Muscle of leg (tissue), 16 donors: Measurements from ENCODE around the gene ALDH1A1. TPM values are rescaled to one million over a fixed set of nuclear protein-coding genes. Genes with fewer than 3 reads are reported as not detected.
A peak's percentile ranks its signal among the peaks of the same experiment; 100 is the strongest.

Source experiments
- DNase-seq: peaks from one replicate; pipeline ENCODE4 v3.0.0; 2013
- H3K27ac ChIP-seq: one replicate; pipeline ENCODE4 v1.5.1; 2013; ENCODE audit warnings: mild to moderate bottlenecking, low read length, control low read depth
- H3K27me3 ChIP-seq: one replicate; pipeline ENCODE4 v1.6.1; 2013; ENCODE audit warnings: low read length; ENCODE audit not compliant: control insufficient read depth, insufficient read depth
- H3K36me3 ChIP-seq: one replicate; pipeline ENCODE4 v1.6.1; 2013; ENCODE audit warnings: low read length; ENCODE audit not compliant: control insufficient read depth, insufficient read depth
- H3K4me1 ChIP-seq: one replicate; pipeline ENCODE4 v1.6.1; 2013; ENCODE audit warnings: low read length; ENCODE audit not compliant: control insufficient read depth, insufficient read depth
- H3K4me3 ChIP-seq: one replicate; pipeline ENCODE4 v1.5.1; 2013; ENCODE audit warnings: low read length, control low read depth
- H3K9me3 ChIP-seq: replicated peaks from 2 replicates; pipeline ENCODE4 v1.6.1; 2013; ENCODE audit warnings: low read depth, low read length; ENCODE audit not compliant: control insufficient read depth
- WGBS: methylation state at CpG from one replicate; pipeline ENCODE4 v1.1.5; 2013; ENCODE audit warnings: missing lambda C conversion rate; ENCODE audit not compliant: insufficient coverage; 5-methylcytosine and 5-hydroxymethylcytosine counted together
- long read RNA-seq, 11 donors: transcript quantifications; one replicate each; lab custom pipeline, GENCODE V29; 2026
- polyA plus RNA-seq, 8 donors: library from polyadenylated mRNA; unstranded; fragments of 120-200 nt; gene quantifications; one replicate each; pipeline versions ENCODE4 v1.2.1 to v1.2.3, GENCODE V29; 2013; ENCODE audit warnings: inconsistent platforms in 1 of 8, low replicate concordance in 1 of 8; ENCODE audit not compliant: insufficient read length in 8 of 8, insufficient read depth in 1 of 8
- total RNA-seq: library from RNA; stranded (reverse); fragments of 120-200 nt; gene quantifications from one replicate; pipeline ENCODE4 v1.2.4, GENCODE V29; 2013

The ALDH1A1 gene
- total RNA-seq (24.5 TPM), polyA plus RNA-seq (10 to 100 TPM; 16.7 to 38.0 (median 32.3) TPM)
- long read RNA-seq, donor 1, partial matches to known transcripts: 0 of 3 reads
- long read RNA-seq, donor 1, other reads (novel, unspliced or antisense): 0 of 3 reads
- long read RNA-seq, donor 2, partial matches to known transcripts: 0 of 1 reads
- long read RNA-seq, donor 2, other reads (novel, unspliced or antisense): 0 of 1 reads
- long read RNA-seq, donor 3, transcript ALDH1A1-201 (13 exons, 2,107 nt): major isoform, 11 of 12 reads
- long read RNA-seq, donor 3, partial matches to known transcripts: 0 of 12 reads
- long read RNA-seq, donor 3, other reads (novel, unspliced or antisense): 0 of 12 reads
- long read RNA-seq, donor 4, partial matches to known transcripts: 0 of 3 reads
- long read RNA-seq, donor 4, other reads (novel, unspliced or antisense): 0 of 3 reads
- long read RNA-seq, donor 5, transcript ALDH1A1-201 (13 exons, 2,107 nt): major isoform, 30 of 37 reads
- long read RNA-seq, donor 5, partial matches to known transcripts: 7 of 37 reads
- long read RNA-seq, donor 5, other reads (novel, unspliced or antisense): 0 of 37 reads
- long read RNA-seq, donor 6, transcript ALDH1A1-201 (13 exons, 2,107 nt): major isoform, 9 of 9 reads
- long read RNA-seq, donor 6, partial matches to known transcripts: 0 of 9 reads
- long read RNA-seq, donor 6, other reads (novel, unspliced or antisense): 0 of 9 reads
- long read RNA-seq, donor 7, transcript ALDH1A1-201 (13 exons, 2,107 nt): major isoform, 8 of 8 reads
- long read RNA-seq, donor 7, partial matches to known transcripts: 0 of 8 reads
- long read RNA-seq, donor 7, other reads (novel, unspliced or antisense): 0 of 8 reads
- long read RNA-seq, donor 8, transcript ALDH1A1-201 (13 exons, 2,107 nt): major isoform, 11 of 11 reads
- long read RNA-seq, donor 8, partial matches to known transcripts: 0 of 11 reads
- long read RNA-seq, donor 8, other reads (novel, unspliced or antisense): 0 of 11 reads
- long read RNA-seq, donor 9, transcript ALDH1A1-201 (13 exons, 2,107 nt): major isoform, 6 of 13 reads
- long read RNA-seq, donor 9, partial matches to known transcripts: 7 of 13 reads
- long read RNA-seq, donor 9, other reads (novel, unspliced or antisense): 0 of 13 reads
- long read RNA-seq, donor 10, transcript ALDH1A1-201 (13 exons, 2,107 nt): major isoform, 7 of 8 reads
- long read RNA-seq, donor 10, partial matches to known transcripts: 0 of 8 reads
- long read RNA-seq, donor 10, other reads (novel, unspliced or antisense): 0 of 8 reads
- long read RNA-seq, donor 11, partial matches to known transcripts: 0 of 6 reads
- long read RNA-seq, donor 11, other reads (novel, unspliced or antisense): 0 of 6 reads

DNA sequence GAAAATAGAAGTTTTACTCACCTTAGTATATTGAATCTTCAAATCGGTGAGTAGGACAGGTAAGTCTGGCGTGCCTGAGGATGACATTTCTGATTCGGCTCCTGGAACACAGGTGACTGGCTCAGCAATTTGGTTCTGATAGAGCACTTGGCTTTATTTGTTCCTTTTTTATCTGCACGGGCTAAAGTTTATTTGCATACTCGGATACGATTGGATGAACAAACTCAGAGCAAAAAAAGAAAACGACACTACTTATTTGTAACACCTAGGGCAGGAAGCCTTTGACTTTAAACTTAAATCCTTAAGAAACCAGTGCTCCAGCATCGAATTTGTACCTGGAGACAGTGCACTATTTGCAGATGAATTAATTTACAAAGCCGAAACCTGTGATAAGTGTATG lies at the start of gene ALDH1A1:
TSS of gene ALDH1A1 (minus strand) at position 140 of the 400 bp plus-strand sequence. CDS start at position 87, 53 bp downstream.
- H3K36me3 ChIP-seq: no peaks in the 10 kb centered on the region
- H3K9me3 ChIP-seq: no peaks in the 10 kb centered on the region
- H3K27me3 ChIP-seq: no peaks in the 10 kb centered on the region
- no CpG with 5 or more reads among the region's 9 CpGs for WGBS
- DNase-seq: no peak
- H3K4me3 ChIP-seq: peak within 1 kb of the TSS; percentile 32
- H3K4me1 ChIP-seq: peaks cover 24% of the 10 kb centered on the region
- H3K27ac ChIP-seq: peak within 1 kb of the TSS; percentile 18

GRCh38 chr9:73001860-73002259 lies 49.0 kb upstream of the ALDH1A1 start:
- H3K27me3 ChIP-seq: no peaks in the 10 kb centered on the region
- H3K9me3 ChIP-seq: no peaks in the 10 kb centered on the region
- WGBS: no CpG with 5 or more reads among the region's 3 CpGs
- H3K36me3 ChIP-seq: no peaks in the 10 kb centered on the region
- H3K27ac ChIP-seq: no peak overlapping the region
- H3K4me3 ChIP-seq: no peak overlapping the region
- no peaks in the 10 kb centered on the region for H3K4me1 ChIP-seq
- no peak for DNase-seq

GRCh38 chr9:72998363-72998762 lies 45.5 kb upstream of the ALDH1A1 start:
- no peak for DNase-seq
- no peak overlapping the region for H3K4me3 ChIP-seq
- no peaks in the 10 kb centered on the region for H3K4me1 ChIP-seq
- no CpG with 5 or more reads among the region's 4 CpGs for WGBS
- no peaks in the 10 kb centered on the region for H3K9me3 ChIP-seq
- H3K36me3 ChIP-seq: no peaks in the 10 kb centered on the region
- no peaks in the 10 kb centered on the region for H3K27me3 ChIP-seq
- H3K27ac ChIP-seq: no peak overlapping the region

- 66% methylated on average over 5 of the region's 9 CpGs for WGBS
- no peaks in the 10 kb centered on the region for H3K9me3 ChIP-seq
- no peak for DNase-seq
- no peaks in the 10 kb centered on the region for H3K36me3 ChIP-seq
- H3K27ac ChIP-seq: no peak overlapping the region
- H3K4me1 ChIP-seq: no peaks in the 10 kb centered on the region
- no peak overlapping the region for H3K4me3 ChIP-seq
- no peaks in the 10 kb centered on the region for H3K27me3 ChIP-seq
Measured at GRCh38 chr9:72997387-72997995, 44.6 kb upstream of the ALDH1A1 start.

DNA sequence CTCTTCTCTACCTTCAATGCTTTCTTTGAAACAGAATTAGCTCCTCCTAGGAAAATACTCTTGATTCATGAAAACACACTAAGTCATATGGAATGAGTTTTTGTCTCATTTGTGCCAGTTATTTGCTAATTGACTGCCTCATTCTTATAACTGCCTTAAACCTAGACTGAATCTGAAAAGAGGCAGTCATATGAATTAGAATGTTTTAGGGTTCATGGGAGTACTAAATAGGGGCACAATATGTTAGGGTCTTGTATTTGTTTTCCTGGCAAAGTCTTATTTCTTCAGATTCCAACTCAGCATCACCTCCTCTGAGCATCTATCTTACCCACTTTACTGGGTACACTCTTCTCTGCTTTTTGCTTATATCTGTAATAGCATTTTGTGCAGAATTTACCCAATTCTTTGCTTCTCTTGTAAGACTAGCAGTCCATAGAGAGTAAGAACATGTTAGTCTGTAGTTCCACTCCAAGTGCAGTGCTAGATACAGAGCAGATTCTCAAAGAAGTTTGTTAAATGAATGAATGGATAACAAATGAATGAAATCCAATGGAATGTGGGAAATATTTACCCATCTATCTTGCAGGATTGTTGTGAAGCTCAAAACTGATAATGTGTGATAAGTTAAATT lies 43.9 kb upstream of the ALDH1A1 start:
- H3K9me3 ChIP-seq: no peaks in the 10 kb centered on the region
- H3K4me3 ChIP-seq: no peak overlapping the region
- H3K27me3 ChIP-seq: no peaks in the 10 kb centered on the region
- no peaks in the 10 kb centered on the region for H3K36me3 ChIP-seq
- no peak overlapping the region for H3K27ac ChIP-seq
- no peak for DNase-seq
- H3K4me1 ChIP-seq: no peaks in the 10 kb centered on the region

DNA sequence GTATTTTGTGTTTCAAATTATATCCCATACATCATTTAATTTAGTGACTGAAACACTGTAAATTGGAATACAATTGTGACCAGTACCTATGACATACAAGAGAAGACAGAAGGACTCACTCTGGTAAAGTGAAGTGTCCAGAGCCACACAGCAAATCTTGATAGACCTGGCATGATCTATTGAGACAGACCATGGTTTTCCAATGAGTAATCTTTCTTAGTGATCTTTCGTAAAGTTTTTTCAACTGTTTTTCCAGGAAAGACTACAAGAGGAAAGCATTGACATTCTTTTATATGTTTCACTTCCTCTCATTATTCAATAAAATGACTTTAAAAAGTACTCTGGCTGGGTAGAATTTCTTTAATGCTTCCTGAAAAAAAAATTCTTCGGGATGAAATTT lies 43.3 kb upstream of the ALDH1A1 start:
- Histone ChIP-seq H3K36me3 (no peaks in the 10 kb centered on the region), H3K27ac (no peak overlapping the region), H3K4me3 (no peak overlapping the region), H3K27me3 (no peaks in the 10 kb centered on the region), H3K9me3 (no peaks in the 10 kb centered on the region), H3K4me1 (no peaks in the 10 kb centered on the region)
- WGBS: no CpG with 5 or more reads among the region's 2 CpGs
- no peak for DNase-seq

GRCh38 chr9:72995131-72996024 lies 42.5 kb upstream of the ALDH1A1 start:
- Histone ChIP-seq H3K27ac (no peak overlapping the region), H3K9me3 (no peaks in the 10 kb centered on the region), H3K4me1 (no peaks in the 10 kb centered on the region), H3K27me3 (no peaks in the 10 kb centered on the region), H3K4me3 (no peak overlapping the region), H3K36me3 (no peaks in the 10 kb centered on the region)
- WGBS: 92% methylated on average over 1 of the region's 5 CpGs
- DNase-seq: no peak

- H3K27me3 ChIP-seq: no peaks in the 10 kb centered on the region
- no peaks in the 10 kb centered on the region for H3K36me3 ChIP-seq
- H3K4me3 ChIP-seq: no peak overlapping the region
- no peaks in the 10 kb centered on the region for H3K9me3 ChIP-seq
- H3K4me1 ChIP-seq: no peaks in the 10 kb centered on the region
- no CpG with 5 or more reads among the region's 2 CpGs for WGBS
- no peak overlapping the region for H3K27ac ChIP-seq
- no peak for DNase-seq
Measured at GRCh38 chr9:72991772-72992171, 38.9 kb upstream of the ALDH1A1 start.
